HCT116 (cell line): ENCODE data around the gene LSAMP. TPM values are rescaled to one million over a fixed set of nuclear protein-coding genes. Genes with fewer than 3 reads are reported as not detected.

Experiments used
- ATAC-seq: fragments of 200-7000 bp; cut with Tn5 transposase; 2 replicates; pipeline ENCODE4 v1.9.1; 2020; ENCODE audit warnings: mild to moderate bottlenecking, moderate library complexity
- BruUV-seq: library from RNA; stranded (reverse); fragments of 400-500 nt; replicated peaks from 2 replicates; lab custom pipeline; 2021; lab: Mats Ljungman, UMichigan
- CTCF ChIA-PET: fragments of 300-600 bp; sonication (Branson Sonifier 250); formaldehyde crosslinking; loops from one replicate; lab custom pipeline; 2021; ENCODE audit warnings: antibody characterized with exemption; lab: Charles Lee
- POLR2A ChIA-PET: fragments of 300-600, 350-600 bp; sonication (Branson Sonifier 250); formaldehyde crosslinking; loops from one replicate; lab custom pipeline; 2021; ENCODE audit warnings: antibody characterized with exemption; lab: Charles Lee
- RAD21 ChIA-PET, 2 experiments: fragments of 300-600 bp; sonication (Branson Sonifier 250); formaldehyde crosslinking; loops; one replicate each; lab custom pipeline; 2023; ENCODE audit warnings: low total read pairs in 2 of 2; ENCODE audit not compliant: uncharacterized antibody in 2 of 2, unreplicated experiment in 2 of 2, low non-redundant PET in 1 of 2; lab: Charles Lee
- DNase-seq: peaks from one replicate; pipeline ENCODE4 v3.0.0-alpha.2; 2010; ENCODE audit warnings: low read depth, low spot score
- H2AFZ ChIP-seq: fragments of 200-600 bp; shearing (Covaris generic), sonication (generic); 2 replicates; pipeline ENCODE4 v1.6.1; 2017; ENCODE audit warnings: low read depth, mixed run types, mixed read lengths, antibody characterized with exemption, low read length; ENCODE audit not compliant: poor library complexity, severe bottlenecking
- H3K27ac ChIP-seq: 2 replicates; pipeline ENCODE4 v1.5.1; 2012; ENCODE audit warnings: low read depth, low read length
- H3K27me3 ChIP-seq: fragments of 200-600 bp; sonication (generic); 2 replicates; pipeline ENCODE4 v1.6.1; 2016; ENCODE audit warnings: mixed run types, low read length, mixed read lengths; ENCODE audit not compliant: insufficient read depth
- H3K36me3 ChIP-seq, 2 experiments: fragments of 200-500 bp in 1 of 2; fragments of 200-600 bp in 1 of 2; sonication (Bioruptor generic) in 1 of 2; sonication (generic) in 1 of 2; 2 replicates each; pipeline versions ENCODE4 v1.5.1 to v1.6.1; 2014 to 2016; ENCODE audit warnings: low read length in 2 of 2, inconsistent platforms in 1 of 2, mixed read lengths in 1 of 2, mixed run types in 1 of 2; ENCODE audit not compliant: insufficient read depth in 2 of 2, control insufficient read depth in 1 of 2
- H3K4me1 ChIP-seq, 2 experiments: fragments of 200-600 bp in 1 of 2; sonication (generic) in 1 of 2; 2 replicates each; pipeline versions ENCODE4 v1.5.1 to v1.6.1; 2012 to 2017; ENCODE audit warnings: low read length in 2 of 2, inconsistent platforms in 1 of 2, mild to moderate bottlenecking in 1 of 2, mixed read lengths in 1 of 2, mixed run types in 1 of 2, moderate library complexity in 1 of 2; ENCODE audit not compliant: insufficient read depth in 2 of 2, control insufficient read depth in 1 of 2
- H3K4me2 ChIP-seq: fragments of 200-600 bp; sonication (generic); 2 replicates; pipeline ENCODE4 v1.6.1; 2017; ENCODE audit warnings: mixed run types, low read length, mixed read lengths
- H3K4me3 ChIP-seq, 2 experiments: fragments of 200-600 bp in 1 of 2; sonication (generic) in 1 of 2; replicated peaks in 1 of 2; 2 replicates each; pipeline ENCODE4 v1.5.1; 2011 to 2016; ENCODE audit warnings: low read length in 2 of 2, control low read depth in 1 of 2, low read depth in 1 of 2, mild to moderate bottlenecking in 1 of 2, mixed read lengths in 1 of 2, mixed run types in 1 of 2
- H3K79me2 ChIP-seq: fragments of 200-600 bp; sonication (generic); 2 replicates; pipeline ENCODE4 v1.6.1; 2017; ENCODE audit warnings: mild to moderate bottlenecking, mixed run types, low read length, moderate library complexity, mixed read lengths; ENCODE audit not compliant: insufficient read depth
- H3K9ac ChIP-seq: fragments of 200-600 bp; sonication (generic); 2 replicates; pipeline ENCODE4 v1.6.1; 2016; ENCODE audit warnings: low read length, mixed read lengths
- H3K9me2 ChIP-seq: fragments of 200-600 bp; sonication (generic), shearing (Covaris generic); 2 replicates; pipeline ENCODE4 v1.6.1; 2017; ENCODE audit warnings: mixed run types, mild to moderate bottlenecking, moderate library complexity; ENCODE audit not compliant: insufficient read depth
- H3K9me3 ChIP-seq, 2 experiments: fragments of 200-500 bp in 1 of 2; fragments of 200-600 bp in 1 of 2; sonication (Bioruptor generic) in 1 of 2; sonication (generic) in 1 of 2; 2 replicates each; pipeline ENCODE4 v1.6.1; 2014 to 2017; ENCODE audit warnings: low read length in 2 of 2, mixed read lengths in 2 of 2, inconsistent platforms in 1 of 2, low read depth in 1 of 2, mild to moderate bottlenecking in 1 of 2, mixed run types in 1 of 2, moderate library complexity in 1 of 2; ENCODE audit not compliant: control insufficient read depth in 1 of 2, insufficient read depth in 1 of 2
- H4K20me1 ChIP-seq: fragments of 200-600 bp; sonication (generic), shearing (Covaris generic); 2 replicates; pipeline ENCODE4 v1.6.1; 2017; ENCODE audit warnings: mixed run types, mild to moderate bottlenecking, moderate library complexity; ENCODE audit not compliant: insufficient read depth
- CTCF ChIP-seq, 3 experiments: fragments of 200-600 bp in 1 of 3; sonication (generic) in 1 of 3; IDR thresholded peaks in 2 of 3; conservative IDR thresholded peaks in 1 of 3; 2 replicates each; pipeline ENCODE4 v1.5.1; 2012 to 2017; ENCODE audit warnings: low read depth in 2 of 3, low read length in 2 of 3, antibody characterized with exemption in 1 of 3, borderline replicate concordance in 1 of 3, control low read depth in 1 of 3, mild to moderate bottlenecking in 1 of 3, mixed read lengths in 1 of 3, mixed run types in 1 of 3, moderate library complexity in 1 of 3; ENCODE audit not compliant: insufficient read depth in 1 of 3
- EGR1 ChIP-seq: IDR thresholded peaks from 2 replicates; pipeline ENCODE4 v1.6.1; 2012; ENCODE audit warnings: low read depth
- EZH2 ChIP-seq: fragments of 200-600 bp; sonication (generic); IDR thresholded peaks from 2 replicates; pipeline ENCODE4 v1.6.1; 2017; ENCODE audit warnings: antibody characterized with exemption, mixed run types
- FOSL1 ChIP-seq: IDR thresholded peaks from 2 replicates; pipeline ENCODE4 v1.6.1; 2012; ENCODE audit warnings: low read depth
- MAX ChIP-seq: IDR thresholded peaks from 2 replicates; pipeline ENCODE4 v1.6.1; 2012
- POLR2AphosphoS5 ChIP-seq: IDR thresholded peaks from 2 replicates; pipeline ENCODE4 v1.6.1; 2011; ENCODE audit warnings: mild to moderate bottlenecking, low read depth, low read length, moderate library complexity
- REST ChIP-seq: IDR thresholded peaks from 2 replicates; pipeline ENCODE4 v1.6.1; 2012; ENCODE audit warnings: low read depth
- SRF ChIP-seq: IDR thresholded peaks from 2 replicates; pipeline ENCODE4 v1.6.1; 2012; ENCODE audit warnings: low read depth
- TCF7L2 ChIP-seq: IDR thresholded peaks from 2 replicates; pipeline ENCODE4 v1.7.0; 2011; ENCODE audit warnings: borderline replicate concordance, inconsistent platforms; ENCODE audit not compliant: insufficient read depth, insufficient read length; ENCODE audit errors: extremely low read depth
- ZBTB33 ChIP-seq: IDR thresholded peaks from 2 replicates; pipeline ENCODE4 v1.6.1; 2011; ENCODE audit warnings: mild to moderate bottlenecking, low read length, moderate library complexity; ENCODE audit not compliant: insufficient replicate concordance; ENCODE audit errors: extremely low read depth
- ZNF274 ChIP-seq: fragments of 200-500 bp; sonication (Bioruptor generic); IDR thresholded peaks from 2 replicates; pipeline ENCODE4 v1.6.1; 2014; ENCODE audit warnings: mild to moderate bottlenecking, low read depth, low read length, inconsistent platforms
- intact Hi-C: fragments of 100-400 bp; cut with micrococcal nuclease; formaldehyde crosslinking; loops from 2 replicates; pipeline ENCODE4 v1.10.0; 2022
- total RNA-seq: library from RNA; stranded (reverse); gene quantifications from one replicate; pipeline ENCODE4 v1.2.1, GENCODE V29; 2021; ENCODE audit not compliant: unreplicated experiment

Gene LSAMP
- total RNA-seq, 1 experiment from 2014 or later, result 0.25 TPM

GRCh38 chr3:116148881-116149851, 296.1 kb downstream of the LSAMP start (continued):
- TF ChIP-seq TCF7L2 (no peak), EGR1 (no peak)

- H3K4me3 ChIP-seq, result no peak overlapping the region
- H3K27me3 ChIP-seq, result no peaks in the 10 kb centered on the region
- H4K20me1 ChIP-seq, result no peaks in the 10 kb centered on the region
- intact Hi-C loops, result loop anchor here (10.0 kb wide), 1 partner anchor 309 kb away; no protein-coding TSS in a partner anchor
- no peak overlapping the region for H3K4me2 ChIP-seq
- no peaks in the 10 kb centered on the region for H3K9me2 ChIP-seq
- ChIA-PET CTCF (no interaction called here), RAD21 (no interaction called here), POLR2A (no interaction called here)
- no peaks in the 10 kb centered on the region for H3K36me3 ChIP-seq
- H3K27ac ChIP-seq, result no peak overlapping the region
- H3K79me2 ChIP-seq, result no peaks in the 10 kb centered on the region
- DNase-seq (no peak), ATAC-seq (no peak)
- no peak overlapping the region for H2AFZ ChIP-seq
- H3K9ac ChIP-seq, result no peak overlapping the region
- H3K9me3 ChIP-seq, result no peaks in the 10 kb centered on the region
- H3K4me1 ChIP-seq, result no peaks in the 10 kb centered on the region
- TF ChIP-seq POLR2AphosphoS5 (no peak), SRF (no peak), FOSL1 (no peak), MAX (no peak), ZBTB33 (no peak), ZNF274 (no peak), REST (no peak), CTCF (IDR thresholded peaks at IDR 0.05 in 2 of 3, conservative IDR thresholded peaks at IDR 0.05 in 1 of 3; ENCODE audit: borderline replicate concordance in 1 of 3, insufficient read depth in 1 of 3, low read depth in 2 of 3, low read length in 2 of 3) (no peak), EZH2 (no peak)
- TF ChIP-seq, all 23 proteins: peak for 0
- no TSS peak for BruUV-seq
Measured at GRCh38 chr3:116145613-116146012, 299.7 kb downstream of the LSAMP start.
